Measurements from ENCODE around the gene SRC.

The SRC gene

DNA sequence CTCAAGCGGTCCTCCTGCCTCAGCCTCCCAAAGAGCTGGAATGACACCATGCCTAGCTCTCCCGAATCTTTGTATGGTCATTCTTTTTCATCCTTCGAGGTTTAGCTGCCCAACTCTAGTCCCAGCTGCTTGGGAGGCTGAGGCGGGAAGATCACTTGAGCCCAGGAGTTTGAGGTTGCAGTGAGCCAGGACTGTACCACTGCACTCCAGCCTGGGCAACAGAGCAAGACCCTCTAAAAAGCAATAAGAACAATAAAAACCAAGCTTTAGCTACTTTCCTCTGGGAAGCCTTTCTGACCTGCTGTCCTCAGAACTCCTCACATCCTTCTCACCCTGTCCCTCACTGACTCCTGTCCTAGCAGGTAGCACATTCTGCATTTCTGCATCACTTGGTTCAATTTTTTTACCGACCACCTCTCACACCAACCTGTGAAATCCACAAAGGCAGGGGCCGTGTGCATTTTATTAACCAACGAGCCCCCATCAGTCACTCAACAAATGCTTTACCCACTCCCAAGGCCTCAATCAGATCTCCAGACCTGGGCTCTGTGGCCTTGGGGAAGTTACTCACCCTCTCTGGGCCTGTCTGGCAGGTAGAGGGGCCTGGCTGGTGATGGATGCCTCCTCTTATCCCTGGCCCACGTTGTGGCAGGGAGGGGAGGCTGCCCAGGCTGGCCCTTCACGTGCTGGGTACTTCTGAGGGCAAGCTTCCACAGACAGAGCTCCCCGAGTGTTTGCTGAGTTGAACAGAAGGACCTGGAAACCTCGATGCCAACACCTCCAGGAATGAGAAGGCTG lies 14.7 kb upstream of the SRC start:
- no peak overlapping the region for H3K27ac ChIP-seq (ENCODE audit: low read depth, low read length)
- H3K9ac ChIP-seq (ENCODE audit: low read length): no peak overlapping the region
- H3K4me2 ChIP-seq (ENCODE audit: low read depth, low read length, poor library complexity, severe bottlenecking): no peak overlapping the region
- H3K9me3 ChIP-seq (ENCODE audit: insufficient read depth, low read length): no peaks in the 10 kb centered on the region
- H3K36me3 ChIP-seq (ENCODE audit: low read length): no peaks in the 10 kb centered on the region
- H3K9me2 ChIP-seq (replicated peaks; ENCODE audit: insufficient read depth, low read length): no peaks in the 10 kb centered on the region
- H4K20me1 ChIP-seq (ENCODE audit: low read depth, low read length): no peaks in the 10 kb centered on the region
- H3K4me3 ChIP-seq (ENCODE audit: insufficient read depth, low read length, poor library complexity, severe bottlenecking): no peak overlapping the region
- no peaks in the 10 kb centered on the region for H3K79me2 ChIP-seq (ENCODE audit: insufficient read depth, low read length)
- no peaks in the 10 kb centered on the region for H3F3A ChIP-seq (ENCODE audit: insufficient read depth)
- no peak for TF ChIP-seq CTCF (IDR thresholded peaks at IDR 0.05; ENCODE audit: insufficient read depth, low read length, poor library complexity, severe bottlenecking)
- no peak for TF ChIP-seq EZH2phosphoT487 (conservative IDR thresholded peaks at IDR 0.05; ENCODE audit: low read length)
- no peaks in the 10 kb centered on the region for H3K27me3 ChIP-seq (ENCODE audit: low read length)
- H2AFZ ChIP-seq (ENCODE audit: low read depth, low read length, severe bottlenecking): no peak overlapping the region

- H3K36me3 ChIP-seq (ENCODE audit: low read length): no peaks in the 10 kb centered on the region
- no peak overlapping the region for H3K27ac ChIP-seq (ENCODE audit: low read depth, low read length)
- H3K27me3 ChIP-seq (ENCODE audit: low read length): no peaks in the 10 kb centered on the region
- H2AFZ ChIP-seq (ENCODE audit: low read depth, low read length, severe bottlenecking): no peak overlapping the region
- H3K79me2 ChIP-seq (ENCODE audit: insufficient read depth, low read length): no peaks in the 10 kb centered on the region
- no peak overlapping the region for H3K9ac ChIP-seq (ENCODE audit: low read length)
- TF ChIP-seq EZH2phosphoT487 (conservative IDR thresholded peaks at IDR 0.05; ENCODE audit: low read length) (no peak), CTCF (IDR thresholded peaks at IDR 0.05; ENCODE audit: insufficient read depth, low read length, poor library complexity, severe bottlenecking) (no peak)
- no peaks in the 10 kb centered on the region for H3F3A ChIP-seq (ENCODE audit: insufficient read depth)
- H4K20me1 ChIP-seq (ENCODE audit: low read depth, low read length): no peaks in the 10 kb centered on the region
- H3K4me3 ChIP-seq (ENCODE audit: insufficient read depth, low read length, poor library complexity, severe bottlenecking): no peak overlapping the region
- no peaks in the 10 kb centered on the region for H3K9me2 ChIP-seq (replicated peaks; ENCODE audit: insufficient read depth, low read length)
- H3K9me3 ChIP-seq (ENCODE audit: insufficient read depth, low read length): no peaks in the 10 kb centered on the region
- H3K4me2 ChIP-seq (ENCODE audit: low read depth, low read length, poor library complexity, severe bottlenecking): no peak overlapping the region
These were observed 12.7 kb upstream of the SRC start for GRCh38 chr20:37333130-37333847.

GRCh38 chr20:37333848-37334318 lies 12.1 kb upstream of the SRC start:
- Histone ChIP-seq H3K79me2 (ENCODE audit: insufficient read depth, low read length) (no peaks in the 10 kb centered on the region), H2AFZ (ENCODE audit: low read depth, low read length, severe bottlenecking) (no peak overlapping the region), H3F3A (ENCODE audit: insufficient read depth) (no peaks in the 10 kb centered on the region), H3K9ac (ENCODE audit: low read length) (no peak overlapping the region), H3K4me2 (ENCODE audit: low read depth, low read length, poor library complexity, severe bottlenecking) (no peak overlapping the region), H3K27me3 (ENCODE audit: low read length) (no peaks in the 10 kb centered on the region), H3K27ac (ENCODE audit: low read depth, low read length) (no peak overlapping the region), H3K36me3 (ENCODE audit: low read length) (no peaks in the 10 kb centered on the region), H3K9me3 (ENCODE audit: insufficient read depth, low read length) (no peaks in the 10 kb centered on the region), H3K4me3 (ENCODE audit: insufficient read depth, low read length, poor library complexity, severe bottlenecking) (no peak overlapping the region), H3K9me2 (replicated peaks; ENCODE audit: insufficient read depth, low read length) (no peaks in the 10 kb centered on the region), H4K20me1 (ENCODE audit: low read depth, low read length) (no peaks in the 10 kb centered on the region)
- TF ChIP-seq CTCF (IDR thresholded peaks at IDR 0.05; ENCODE audit: insufficient read depth, low read length, poor library complexity, severe bottlenecking) (no peak), EZH2phosphoT487 (conservative IDR thresholded peaks at IDR 0.05; ENCODE audit: low read length) (no peak)

All from SU-DHL-6 (cell line).